Right atrium auricular region (tissue), 2 donors: ENCODE data around the gene DOK5. TPM values are rescaled to one million over a fixed set of nuclear protein-coding genes. Genes with fewer than 3 reads are reported as not detected.

Experiments used
- DNase-seq: peaks from one replicate; pipeline ENCODE4 v3.0.0-alpha.2; 2019; ENCODE audit warnings: low spot score
- H3K27ac ChIP-seq, 2 donors: fragments of 200-600 bp; sonication (generic); 1 replicate in 1 of 2; 2 replicates in 1 of 2; pipeline ENCODE4 v1.5.1; 2016 to 2019
- H3K27me3 ChIP-seq, 2 donors: fragments of 200-600 bp; sonication (generic); one replicate each; pipeline versions ENCODE4 v1.5.1 to v1.6.0; 2017 to 2019
- H3K36me3 ChIP-seq: fragments of 200-600 bp; sonication (generic); one replicate; pipeline ENCODE4 v1.5.1; 2016
- H3K4me1 ChIP-seq, 2 donors: fragments of 200-600 bp; sonication (generic); one replicate each; pipeline versions ENCODE4 v1.5.1 to v1.6.0; 2017 to 2019
- H3K4me3 ChIP-seq, 2 donors: fragments of 200-600 bp; sonication (generic); 1 replicate in 1 of 2; 2 replicates in 1 of 2; pipeline ENCODE4 v1.5.1; 2017 to 2019; ENCODE audit warnings: mild to moderate bottlenecking in 1 of 2, moderate library complexity in 1 of 2
- H3K9me3 ChIP-seq, 2 donors: fragments of 200-600 bp; sonication (generic); one replicate each; pipeline ENCODE4 v1.5.1; 2019
- total RNA-seq, 2 donors: library from RNA; depleted of rRNA; stranded (reverse); fragments of >200 nt; gene quantifications; one replicate each; pipeline ENCODE4 v1.1.0, GENCODE V29; 2016
- TF ChIP-seq, protein P1 (sequence below), 2 donors: fragments of 200-600 bp; sonication (generic); IDR thresholded peaks; one replicate each; pipeline ENCODE4 v1.5.1; 2019; ENCODE audit warnings: antibody characterized with exemption in 2 of 2

DOK5 gene
- total RNA-seq, 2 donors from 2014 or later = 11.6 to 16.9 TPM

DNA sequence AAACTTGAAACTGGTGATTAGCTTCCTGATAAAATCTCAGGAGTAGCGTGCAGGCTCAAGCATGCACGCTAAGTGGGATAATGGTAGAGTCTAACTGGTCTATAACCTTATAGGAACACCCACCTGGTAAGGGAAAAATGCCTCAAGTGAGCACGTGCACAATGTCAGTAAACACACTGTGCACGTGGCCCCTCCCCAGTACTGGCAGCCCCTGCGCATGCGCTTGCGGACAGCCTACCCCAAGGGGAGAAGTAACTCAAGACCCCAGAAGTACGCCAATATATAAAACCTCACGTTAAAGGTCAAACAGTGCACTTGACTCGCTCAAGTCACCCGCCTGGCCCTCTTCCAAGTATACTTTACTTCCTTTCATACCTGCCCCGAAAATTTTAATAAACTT, 23.1 kb upstream of the DOK5 start:
- no peaks in the 10 kb centered on the region for H3K4me1 ChIP-seq
- H3K9me3 ChIP-seq = no peaks in the 10 kb centered on the region
- DNase-seq = no peak
- H3K4me3 ChIP-seq = no peak overlapping the region
- H3K36me3 ChIP-seq = no peaks in the 10 kb centered on the region
- no peak overlapping the region for H3K27ac ChIP-seq
- H3K27me3 ChIP-seq = no peaks in the 10 kb centered on the region
- TF ChIP-seq, protein P1, sequence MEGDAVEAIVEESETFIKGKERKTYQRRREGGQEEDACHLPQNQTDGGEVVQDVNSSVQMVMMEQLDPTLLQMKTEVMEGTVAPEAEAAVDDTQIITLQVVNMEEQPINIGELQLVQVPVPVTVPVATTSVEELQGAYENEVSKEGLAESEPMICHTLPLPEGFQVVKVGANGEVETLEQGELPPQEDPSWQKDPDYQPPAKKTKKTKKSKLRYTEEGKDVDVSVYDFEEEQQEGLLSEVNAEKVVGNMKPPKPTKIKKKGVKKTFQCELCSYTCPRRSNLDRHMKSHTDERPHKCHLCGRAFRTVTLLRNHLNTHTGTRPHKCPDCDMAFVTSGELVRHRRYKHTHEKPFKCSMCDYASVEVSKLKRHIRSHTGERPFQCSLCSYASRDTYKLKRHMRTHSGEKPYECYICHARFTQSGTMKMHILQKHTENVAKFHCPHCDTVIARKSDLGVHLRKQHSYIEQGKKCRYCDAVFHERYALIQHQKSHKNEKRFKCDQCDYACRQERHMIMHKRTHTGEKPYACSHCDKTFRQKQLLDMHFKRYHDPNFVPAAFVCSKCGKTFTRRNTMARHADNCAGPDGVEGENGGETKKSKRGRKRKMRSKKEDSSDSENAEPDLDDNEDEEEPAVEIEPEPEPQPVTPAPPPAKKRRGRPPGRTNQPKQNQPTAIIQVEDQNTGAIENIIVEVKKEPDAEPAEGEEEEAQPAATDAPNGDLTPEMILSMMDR (IDR thresholded peaks at IDR 0.05) = no peak

DNA sequence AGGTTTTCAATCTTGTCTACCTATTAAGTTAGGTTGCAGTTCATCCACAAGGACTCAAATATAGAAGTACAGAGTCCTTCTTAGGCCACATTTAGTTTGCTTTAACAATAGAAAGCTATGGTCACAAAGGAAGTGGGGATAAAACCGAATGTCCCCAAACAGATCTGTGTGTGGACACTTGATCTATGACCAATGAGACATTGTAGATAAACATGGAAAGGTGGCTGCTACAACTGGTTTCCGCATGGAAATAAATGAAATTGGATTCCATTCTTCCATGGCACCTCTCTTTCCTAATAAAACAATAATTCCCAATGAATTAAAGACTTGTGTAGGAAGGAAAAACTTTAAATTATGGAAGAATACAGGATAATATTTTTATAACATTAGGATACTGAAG, 20.4 kb upstream of the DOK5 start:
- Histone ChIP-seq H3K9me3 (no peaks in the 10 kb centered on the region), H3K4me1 (no peaks in the 10 kb centered on the region), H3K4me3 (no peak overlapping the region), H3K36me3 (no peaks in the 10 kb centered on the region), H3K27me3 (no peaks in the 10 kb centered on the region), H3K27ac (no peak overlapping the region)
- DNase-seq = no peak
- TF ChIP-seq, protein P1 (IDR thresholded peaks at IDR 0.05) = no peak

DNA sequence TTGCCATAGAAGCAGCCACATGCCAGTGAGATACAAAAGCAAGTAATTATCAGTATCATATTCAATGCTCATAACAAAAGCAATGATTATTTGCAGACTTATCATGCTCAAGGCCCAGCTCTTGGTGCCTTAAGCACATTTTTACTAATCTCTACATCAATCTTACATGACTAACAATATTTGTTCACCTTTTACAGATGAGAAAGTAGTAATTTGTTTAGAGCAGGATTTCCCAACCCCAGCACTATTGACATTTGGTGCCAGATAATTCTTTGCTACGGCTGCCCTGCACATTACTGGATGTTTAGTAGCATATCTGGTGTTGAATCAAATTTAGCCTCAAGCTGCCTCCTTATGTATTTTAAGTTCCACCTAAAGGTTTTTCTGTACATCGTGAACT, 19.0 kb upstream of the DOK5 start:
- Histone ChIP-seq H3K27me3 (no peaks in the 10 kb centered on the region), H3K9me3 (no peaks in the 10 kb centered on the region), H3K36me3 (no peaks in the 10 kb centered on the region), H3K4me3 (no peak overlapping the region), H3K4me1 (no peaks in the 10 kb centered on the region), H3K27ac (no peak overlapping the region)
- no peak for DNase-seq
- TF ChIP-seq, protein P1 (IDR thresholded peaks at IDR 0.05) = no peak

DNA sequence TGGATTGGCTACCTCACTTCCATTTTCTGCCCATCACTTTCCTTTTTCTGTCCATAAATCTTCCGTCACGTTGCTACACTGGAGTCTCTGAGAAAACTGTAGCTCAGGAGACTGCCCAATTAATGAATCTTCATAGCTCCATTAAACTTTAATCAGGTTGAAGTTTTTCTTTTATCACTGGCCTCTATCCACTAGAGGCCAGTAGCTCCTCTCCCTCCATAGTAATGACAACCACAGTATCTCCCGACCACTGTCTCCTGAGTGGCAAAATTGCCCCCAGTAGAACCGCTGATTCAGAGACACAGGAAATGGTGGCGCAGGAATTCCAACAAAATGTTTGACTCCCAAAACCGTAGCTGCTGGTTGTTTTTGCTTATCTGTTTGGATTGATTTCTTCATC, 18.4 kb upstream of the DOK5 start:
- Histone ChIP-seq H3K27ac (no peak overlapping the region), H3K27me3 (no peaks in the 10 kb centered on the region), H3K36me3 (no peaks in the 10 kb centered on the region), H3K9me3 (no peaks in the 10 kb centered on the region), H3K4me3 (no peak overlapping the region), H3K4me1 (no peaks in the 10 kb centered on the region)
- no peak for DNase-seq
- TF ChIP-seq, protein P1 (IDR thresholded peaks at IDR 0.05) = peak in 1 of 2 donors; percentile 48

DNA sequence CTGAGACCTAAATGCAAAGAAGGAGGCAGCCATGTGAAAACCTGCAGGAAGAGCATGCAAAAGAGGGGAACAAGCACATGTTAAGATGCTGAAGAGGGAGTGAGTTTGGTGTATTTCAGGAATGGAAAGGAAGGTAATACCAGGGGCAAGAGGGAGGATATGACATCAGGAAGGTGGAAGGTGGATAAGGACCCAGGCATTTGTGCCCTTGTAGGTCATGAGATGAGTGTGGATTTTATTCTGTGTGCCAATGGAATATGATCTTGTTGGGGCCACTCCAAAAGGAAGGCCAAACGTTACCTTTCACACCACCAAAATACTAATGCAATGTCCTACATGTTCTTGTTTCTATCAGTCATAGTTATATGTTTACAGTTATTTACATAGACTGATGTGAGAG, 17.2 kb upstream of the DOK5 start:
- no peaks in the 10 kb centered on the region for H3K27me3 ChIP-seq
- no peaks in the 10 kb centered on the region for H3K4me1 ChIP-seq
- TF ChIP-seq, protein P1 (IDR thresholded peaks at IDR 0.05) = no peak
- DNase-seq = no peak
- no peak overlapping the region for H3K4me3 ChIP-seq
- H3K36me3 ChIP-seq = no peaks in the 10 kb centered on the region
- H3K9me3 ChIP-seq = no peaks in the 10 kb centered on the region
- H3K27ac ChIP-seq = no peak overlapping the region

DNA sequence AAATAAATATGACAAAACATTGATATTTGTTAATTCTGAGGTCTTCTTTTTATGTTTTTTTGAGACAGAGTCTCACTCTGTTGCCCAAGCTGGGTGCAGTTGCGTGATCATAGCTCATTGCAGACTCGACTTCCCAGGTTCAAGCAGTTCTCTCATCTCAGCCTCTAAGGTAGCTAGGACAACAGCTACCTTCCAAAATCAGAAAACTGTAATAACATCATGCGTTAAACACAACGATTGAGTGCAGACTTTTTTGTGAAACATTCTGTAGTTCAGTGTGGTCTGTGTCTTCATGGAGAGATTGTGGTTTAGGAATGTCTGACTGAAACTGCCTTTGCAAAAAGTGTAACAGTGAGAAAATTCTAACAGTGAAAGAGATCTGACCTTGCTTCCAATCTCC, 16.1 kb upstream of the DOK5 start:
- no peaks in the 10 kb centered on the region for H3K27me3 ChIP-seq
- no peaks in the 10 kb centered on the region for H3K9me3 ChIP-seq
- H3K36me3 ChIP-seq = no peaks in the 10 kb centered on the region
- no peak overlapping the region for H3K27ac ChIP-seq
- H3K4me1 ChIP-seq = no peaks in the 10 kb centered on the region
- H3K4me3 ChIP-seq = no peak overlapping the region
- DNase-seq = no peak
- TF ChIP-seq, protein P1 (IDR thresholded peaks at IDR 0.05) = no peak
